GF-D8 (cell line): ENCODE results near the gene CPSF7.
"Not testable (repeated sequence)": the region's sequence is repeated elsewhere in the genome, so short reads cannot be mapped to it uniquely, and the experiment has no call there.

Experiments
- DNase-seq: peaks from one replicate; lab custom pipeline; 2025; lab: John Stamatoyannopoulos, UW

CPSF7 gene, protein sequence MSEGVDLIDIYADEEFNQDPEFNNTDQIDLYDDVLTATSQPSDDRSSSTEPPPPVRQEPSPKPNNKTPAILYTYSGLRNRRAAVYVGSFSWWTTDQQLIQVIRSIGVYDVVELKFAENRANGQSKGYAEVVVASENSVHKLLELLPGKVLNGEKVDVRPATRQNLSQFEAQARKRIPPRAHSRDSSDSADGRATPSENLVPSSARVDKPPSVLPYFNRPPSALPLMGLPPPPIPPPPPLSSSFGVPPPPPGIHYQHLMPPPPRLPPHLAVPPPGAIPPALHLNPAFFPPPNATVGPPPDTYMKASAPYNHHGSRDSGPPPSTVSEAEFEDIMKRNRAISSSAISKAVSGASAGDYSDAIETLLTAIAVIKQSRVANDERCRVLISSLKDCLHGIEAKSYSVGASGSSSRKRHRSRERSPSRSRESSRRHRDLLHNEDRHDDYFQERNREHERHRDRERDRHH

GRCh38 chr11:61429691-61430582 is at the start of gene CPSF7, which contains the start of gene SDHAF2:
TSS of gene CPSF7 (minus strand) at chr11:61429975. CDS start at chr11:61429235, 740 bp downstream.
TSS of gene SDHAF2 (plus strand) at chr11:61430124. CDS start at chr11:61430147, 23 bp downstream.
- peak; percentile 77 for DNase-seq

GRCh38 chr11:61477727-61478148 is 48.0 kb upstream of the CPSF7 start:
- no peak for DNase-seq

- no peak for DNase-seq
These were observed 47.4 kb upstream of the CPSF7 start for GRCh38 chr11:61477126-61477525.

DNA sequence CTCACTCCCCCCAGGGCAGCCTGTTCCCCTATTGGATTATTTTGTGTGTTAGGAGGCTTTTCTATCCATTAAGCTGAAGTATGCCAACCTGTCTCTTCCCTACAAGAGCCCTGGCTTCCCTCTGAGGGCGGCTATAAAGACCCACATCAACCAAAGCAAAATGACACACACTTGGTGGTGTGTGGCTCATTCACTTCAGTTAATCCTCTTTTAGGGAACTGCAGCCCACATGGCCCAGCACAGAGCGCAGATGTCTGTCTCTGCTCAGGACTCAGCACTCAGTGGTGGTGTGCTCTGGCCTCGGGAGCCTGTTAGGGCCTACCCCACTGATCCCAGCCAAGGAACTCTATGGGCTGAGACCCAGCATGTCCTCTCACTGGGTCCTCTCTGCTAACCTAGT is 46.6 kb upstream of the CPSF7 start:
- no peak for DNase-seq

- DNase-seq: no peak
These were observed 45.7 kb upstream of the CPSF7 start for GRCh38 chr11:61475433-61475832.

DNA sequence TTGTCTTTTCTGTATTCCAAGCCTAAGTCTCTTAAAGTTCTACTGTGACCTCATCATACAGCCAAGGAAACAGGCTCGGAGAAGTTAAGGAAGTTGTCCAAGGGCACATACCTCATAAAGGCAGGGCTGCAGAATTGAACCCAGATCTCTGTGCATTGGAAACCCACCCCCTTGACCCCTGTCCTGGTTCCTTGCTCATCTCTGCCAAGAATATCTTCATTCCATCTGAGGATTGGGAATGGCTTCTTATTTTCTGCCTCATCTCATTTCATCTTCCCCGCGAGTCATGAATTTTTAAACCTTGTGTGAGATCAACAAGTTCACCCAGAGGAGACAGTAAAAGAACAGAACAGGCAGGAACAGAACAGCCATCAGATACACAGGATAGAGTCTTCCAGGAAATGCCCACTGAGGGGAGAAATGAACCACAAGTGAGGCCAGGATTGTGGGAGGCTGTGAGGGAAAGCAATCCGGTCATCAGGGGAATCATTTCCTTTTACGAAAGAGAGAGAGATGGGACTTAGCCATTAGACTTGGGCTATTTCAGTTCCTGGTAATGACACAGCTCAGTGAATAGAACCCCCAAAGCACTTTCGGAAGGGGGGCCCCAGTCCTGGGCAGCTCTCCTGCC is 44.4 kb upstream of the CPSF7 start:
- no peak for DNase-seq

DNA sequence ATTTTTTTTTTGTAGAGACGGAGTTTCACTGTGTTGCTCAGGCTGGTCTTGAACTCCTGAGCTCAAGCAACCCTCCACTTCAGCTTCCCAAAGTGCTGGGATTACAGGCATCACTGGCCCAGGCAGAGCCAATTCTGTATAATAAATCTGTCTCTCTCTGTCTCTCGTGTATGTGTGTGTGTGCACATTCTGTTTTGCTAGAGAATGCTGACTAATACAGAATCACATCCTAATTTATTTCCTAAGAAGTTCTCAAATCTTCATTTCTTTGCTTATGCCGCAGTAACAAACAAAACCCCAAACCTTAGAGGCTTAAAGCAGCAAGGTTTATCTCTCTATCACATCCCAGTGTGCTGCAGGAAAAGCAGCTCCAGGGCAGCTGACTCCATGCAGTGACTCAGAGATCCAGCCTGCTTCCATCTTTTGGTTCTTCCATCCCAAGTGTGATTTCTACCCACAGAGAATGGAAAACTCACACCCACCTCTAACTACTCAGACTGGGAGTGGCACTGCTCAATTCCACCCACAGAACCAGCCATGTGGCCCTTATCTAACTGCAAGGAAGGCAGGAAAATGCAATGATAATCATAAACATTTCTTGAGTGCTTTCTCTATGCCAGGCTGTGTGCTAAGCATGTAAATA is 43.7 kb upstream of the CPSF7 start:
- DNase-seq: no peak

GRCh38 chr11:61472868-61473267 is 43.1 kb upstream of the CPSF7 start:
- no peak for DNase-seq

- no peak for DNase-seq
These were observed 42.5 kb upstream of the CPSF7 start for GRCh38 chr11:61472282-61472681.

DNA sequence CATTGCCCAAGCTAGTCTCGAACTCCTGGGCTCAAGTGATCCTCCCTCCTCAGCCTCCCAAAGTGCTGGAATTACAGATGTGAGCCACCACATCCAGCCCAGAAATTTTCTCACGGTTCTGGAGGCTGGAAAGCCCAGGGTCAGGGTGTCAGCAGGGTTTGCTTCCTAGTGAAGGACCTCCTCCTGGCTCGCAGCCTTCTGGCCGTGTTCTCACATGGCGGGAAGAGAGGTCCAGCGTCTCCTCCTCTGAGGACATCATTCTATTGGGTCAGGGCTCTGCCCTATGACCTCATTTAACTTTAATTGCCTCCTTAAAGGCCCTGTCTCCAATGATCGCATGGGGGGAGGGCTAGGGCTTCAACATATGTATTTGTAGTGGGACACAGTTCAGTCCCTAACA is 38.2 kb upstream of the CPSF7 start:
- no peak for DNase-seq

- DNase-seq: not testable (repeated sequence)
These were observed 37.8 kb upstream of the CPSF7 start for GRCh38 chr11:61467602-61468001.

- DNase-seq: no peak
These were observed 31.2 kb upstream of the CPSF7 start for GRCh38 chr11:61460986-61461385.

GRCh38 chr11:61460474-61460881 is 30.7 kb upstream of the CPSF7 start:
- no peak for DNase-seq

DNA sequence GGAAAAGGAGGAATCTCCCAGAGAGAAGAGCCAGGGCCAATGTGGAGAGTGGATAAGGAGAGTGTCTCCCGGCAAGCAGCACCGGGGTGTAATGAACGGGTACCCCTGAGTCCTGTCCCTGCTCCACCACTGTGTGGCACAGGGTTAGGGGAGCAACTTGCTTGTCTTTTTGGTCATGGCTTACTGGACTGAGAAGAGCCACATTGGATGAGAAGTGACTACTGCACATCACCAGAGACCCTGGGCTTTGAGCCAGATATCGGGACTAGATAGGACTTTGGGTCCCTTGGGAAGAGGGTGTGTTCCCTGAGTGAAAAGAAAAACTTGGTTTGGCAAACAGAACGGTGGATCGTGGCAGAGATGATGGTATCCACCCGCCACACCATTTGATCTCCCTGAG is 24.7 kb upstream of the CPSF7 start:
- no peak for DNase-seq

DNA sequence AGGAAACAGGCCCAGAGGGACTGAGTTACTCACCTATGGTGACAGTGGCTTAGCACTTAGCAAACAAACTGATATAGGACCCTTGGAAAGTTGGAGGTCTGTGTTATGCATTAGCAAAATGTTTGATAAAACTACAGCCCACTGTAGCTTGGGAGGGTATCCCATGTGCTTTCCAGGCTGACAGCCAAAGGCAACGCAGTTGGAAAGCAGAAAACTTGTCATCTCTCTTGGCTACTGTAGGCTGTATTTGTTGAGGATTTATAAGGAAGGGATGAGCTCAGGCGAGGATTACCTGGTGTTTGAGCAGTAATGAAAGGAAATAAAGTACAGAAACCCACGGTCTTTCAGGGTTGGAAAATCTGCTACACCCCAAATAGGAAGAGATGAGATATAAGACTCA is 23.9 kb upstream of the CPSF7 start:
- no peak for DNase-seq

GRCh38 chr11:61452825-61453224 is 23.1 kb upstream of the CPSF7 start:
- DNase-seq: no peak

DNA sequence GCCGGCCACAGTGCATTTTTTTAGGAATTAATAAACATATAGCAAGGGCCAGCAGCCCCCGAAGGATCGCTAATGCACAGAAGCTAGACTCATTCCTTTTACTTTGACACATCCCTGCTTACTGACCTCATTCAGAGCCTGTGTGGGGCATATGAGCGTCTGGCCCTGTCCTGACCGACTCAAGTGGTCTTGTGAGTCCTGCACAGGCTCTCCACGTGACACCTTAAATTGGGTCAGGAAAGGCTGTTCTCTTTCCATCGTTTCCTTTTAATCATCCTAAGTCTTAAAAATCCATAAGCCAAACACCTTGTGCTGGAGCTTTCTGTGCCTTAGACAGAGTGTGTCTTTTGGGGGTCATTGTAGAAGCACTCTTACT is 18.8 kb upstream of the CPSF7 start:
- DNase-seq: no peak

DNA sequence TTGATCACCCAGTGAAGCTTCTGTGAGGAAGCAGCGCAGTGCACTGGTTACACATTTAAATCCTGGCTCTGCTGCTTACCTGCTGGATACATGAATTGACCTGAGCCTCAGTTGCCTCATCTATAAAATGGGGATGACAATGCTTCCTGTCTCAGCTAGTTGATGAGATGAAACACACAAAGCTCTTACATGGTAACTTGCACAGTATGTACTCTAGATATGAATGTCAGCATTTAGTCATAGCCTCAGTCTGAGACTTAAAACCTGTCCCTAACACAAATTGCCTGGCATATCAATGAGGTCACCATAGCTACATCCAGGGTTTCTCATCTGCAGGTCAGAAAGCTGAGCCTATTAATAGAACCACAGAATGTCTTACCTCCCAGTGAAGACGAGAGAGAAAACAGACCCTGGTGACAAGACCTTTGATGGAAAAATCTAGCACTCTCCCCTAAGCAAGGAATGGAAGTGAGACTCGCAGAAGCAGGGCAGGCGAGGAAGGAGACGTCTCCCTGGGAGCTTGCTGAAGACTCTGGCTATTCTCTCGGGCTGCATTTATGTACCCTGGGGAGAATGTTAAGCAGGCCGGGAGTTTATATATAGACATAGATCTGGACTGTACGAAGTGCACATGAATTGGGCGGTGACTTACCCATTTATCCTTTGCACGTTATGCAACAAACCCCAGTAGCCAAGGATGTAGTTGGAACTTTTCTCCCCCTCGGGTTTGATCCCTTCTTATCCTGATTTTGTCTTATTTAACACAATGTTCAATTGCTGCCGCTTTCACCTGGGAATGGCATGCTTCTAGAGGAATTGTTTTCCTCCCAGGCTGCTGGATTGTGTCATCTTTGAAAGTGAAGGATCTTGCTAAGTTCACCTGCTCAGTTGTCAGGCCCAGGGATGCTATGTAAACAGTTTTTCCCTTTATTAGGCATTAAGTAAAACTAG is 18.1 kb upstream of the CPSF7 start:
- no peak for DNase-seq

- no peak for DNase-seq
These were observed 16.5 kb upstream of the CPSF7 start for GRCh38 chr11:61446211-61446651.

DNA sequence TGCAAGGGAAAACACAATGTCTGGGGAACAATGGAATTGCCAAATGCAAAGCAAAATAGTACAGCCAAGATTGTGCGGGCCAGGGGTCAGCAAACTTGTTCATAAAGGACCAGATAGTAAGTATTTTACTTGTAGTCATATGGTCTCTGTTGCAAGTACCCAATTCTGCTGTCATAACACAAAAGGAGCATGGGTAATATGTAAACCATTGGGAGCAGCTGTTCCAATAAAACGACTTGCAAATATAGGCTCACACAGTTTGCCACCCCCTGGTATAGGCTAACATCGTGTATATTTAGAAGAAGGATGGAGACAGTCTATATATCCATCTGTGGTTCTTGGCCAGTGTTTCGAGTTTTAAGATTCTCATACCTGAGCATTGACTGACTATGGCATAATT is 15.7 kb upstream of the CPSF7 start:
- DNase-seq: no peak

DNA sequence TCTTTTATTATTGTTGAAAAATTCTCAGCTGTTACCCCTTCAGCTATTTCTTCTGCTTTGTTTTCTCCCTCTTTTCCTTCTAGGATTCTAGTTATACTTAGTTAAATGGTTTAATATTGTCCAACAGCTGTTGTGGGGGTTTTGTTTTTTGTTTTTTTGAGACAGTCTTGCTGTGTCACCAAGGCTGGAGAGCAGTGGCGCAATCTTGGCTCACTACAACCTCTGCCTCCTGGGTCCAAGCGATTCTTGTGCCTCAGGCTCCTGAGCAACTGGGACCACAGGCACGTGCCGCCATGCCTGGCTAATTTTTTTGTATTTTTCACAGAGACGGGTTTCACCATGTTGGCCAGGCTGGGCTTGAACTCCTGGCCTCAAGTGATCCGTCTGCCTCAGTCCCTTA is 12.8 kb upstream of the CPSF7 start:
- DNase-seq: no peak
